Brain microvascular endothelial cell (primary cell): ENCODE data around the gene FAM20C.
A peak's percentile ranks its signal among the peaks of the same experiment; 100 is the strongest.

Source experiments
- DNase-seq: peaks from one replicate; pipeline ENCODE4 v3.0.0-alpha.2; 2020
- H3K27ac ChIP-seq: fragments of 250-450 bp; sonication (Bioruptor Pico); 2 replicates; pipeline ENCODE4 v1.5.1; 2020; ENCODE audit warnings: mild to moderate bottlenecking, moderate library complexity
- H3K27me3 ChIP-seq: fragments of 250-450 bp; sonication (Bioruptor Pico); replicated peaks from 2 replicates; pipeline ENCODE4 v1.5.1; 2020; ENCODE audit warnings: mild to moderate bottlenecking
- H3K36me3 ChIP-seq: fragments of 250-450 bp; sonication (Bioruptor Pico); replicated peaks from 2 replicates; pipeline ENCODE4 v1.5.1; 2020; ENCODE audit warnings: mild to moderate bottlenecking
- H3K4me3 ChIP-seq: 2 replicates; pipeline ENCODE4 v1.5.1; 2011; ENCODE audit warnings: low read depth, mild to moderate bottlenecking, control low read depth, low read length, moderate library complexity
- in situ Hi-C: cut with HindIII; loops from 2 replicates; pipeline ENCODE4 v1.10.0; 2017; ENCODE audit warnings: low sequenced_read_pairs, low pct_ligation_motif_present
- TF ChIP-seq, protein P1 (sequence below): IDR thresholded peaks from 2 replicates; pipeline ENCODE4 v1.5.1; 2011; ENCODE audit warnings: low read depth, mild to moderate bottlenecking, moderate library complexity, low read length, control low read depth, inconsistent platforms; ENCODE audit errors: missing control alignments

FAM20C gene

DNA sequence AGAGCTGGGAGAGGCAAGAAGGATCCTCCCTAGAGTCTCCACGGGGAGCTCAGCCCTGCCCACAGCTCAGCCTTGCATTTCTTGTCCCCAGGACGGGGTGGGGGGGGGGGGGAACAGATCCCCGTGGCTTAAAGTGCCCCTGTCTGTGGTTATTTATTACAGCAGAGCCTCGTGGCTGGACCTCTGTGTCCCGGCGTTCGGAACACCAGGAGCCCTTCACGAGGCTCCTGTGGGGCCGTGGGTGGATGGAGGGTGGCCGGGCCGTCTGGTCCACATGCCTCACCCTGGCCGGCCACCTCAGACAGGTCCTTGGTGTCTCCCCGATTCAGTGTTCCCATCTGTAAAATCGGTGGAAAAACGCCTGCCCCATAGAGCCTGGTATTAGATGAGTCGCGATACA is 37.9 kb downstream of the FAM20C start:
- Histone ChIP-seq H3K27me3 (no peaks in the 10 kb centered on the region), H3K27ac (no peak overlapping the region), H3K4me3 (no peak overlapping the region), H3K36me3 (peaks cover 3% of the 10 kb centered on the region)
- in situ Hi-C loops, result no loop called here
- no peak for DNase-seq
- TF ChIP-seq, protein P1, sequence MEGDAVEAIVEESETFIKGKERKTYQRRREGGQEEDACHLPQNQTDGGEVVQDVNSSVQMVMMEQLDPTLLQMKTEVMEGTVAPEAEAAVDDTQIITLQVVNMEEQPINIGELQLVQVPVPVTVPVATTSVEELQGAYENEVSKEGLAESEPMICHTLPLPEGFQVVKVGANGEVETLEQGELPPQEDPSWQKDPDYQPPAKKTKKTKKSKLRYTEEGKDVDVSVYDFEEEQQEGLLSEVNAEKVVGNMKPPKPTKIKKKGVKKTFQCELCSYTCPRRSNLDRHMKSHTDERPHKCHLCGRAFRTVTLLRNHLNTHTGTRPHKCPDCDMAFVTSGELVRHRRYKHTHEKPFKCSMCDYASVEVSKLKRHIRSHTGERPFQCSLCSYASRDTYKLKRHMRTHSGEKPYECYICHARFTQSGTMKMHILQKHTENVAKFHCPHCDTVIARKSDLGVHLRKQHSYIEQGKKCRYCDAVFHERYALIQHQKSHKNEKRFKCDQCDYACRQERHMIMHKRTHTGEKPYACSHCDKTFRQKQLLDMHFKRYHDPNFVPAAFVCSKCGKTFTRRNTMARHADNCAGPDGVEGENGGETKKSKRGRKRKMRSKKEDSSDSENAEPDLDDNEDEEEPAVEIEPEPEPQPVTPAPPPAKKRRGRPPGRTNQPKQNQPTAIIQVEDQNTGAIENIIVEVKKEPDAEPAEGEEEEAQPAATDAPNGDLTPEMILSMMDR, result no peak

DNA sequence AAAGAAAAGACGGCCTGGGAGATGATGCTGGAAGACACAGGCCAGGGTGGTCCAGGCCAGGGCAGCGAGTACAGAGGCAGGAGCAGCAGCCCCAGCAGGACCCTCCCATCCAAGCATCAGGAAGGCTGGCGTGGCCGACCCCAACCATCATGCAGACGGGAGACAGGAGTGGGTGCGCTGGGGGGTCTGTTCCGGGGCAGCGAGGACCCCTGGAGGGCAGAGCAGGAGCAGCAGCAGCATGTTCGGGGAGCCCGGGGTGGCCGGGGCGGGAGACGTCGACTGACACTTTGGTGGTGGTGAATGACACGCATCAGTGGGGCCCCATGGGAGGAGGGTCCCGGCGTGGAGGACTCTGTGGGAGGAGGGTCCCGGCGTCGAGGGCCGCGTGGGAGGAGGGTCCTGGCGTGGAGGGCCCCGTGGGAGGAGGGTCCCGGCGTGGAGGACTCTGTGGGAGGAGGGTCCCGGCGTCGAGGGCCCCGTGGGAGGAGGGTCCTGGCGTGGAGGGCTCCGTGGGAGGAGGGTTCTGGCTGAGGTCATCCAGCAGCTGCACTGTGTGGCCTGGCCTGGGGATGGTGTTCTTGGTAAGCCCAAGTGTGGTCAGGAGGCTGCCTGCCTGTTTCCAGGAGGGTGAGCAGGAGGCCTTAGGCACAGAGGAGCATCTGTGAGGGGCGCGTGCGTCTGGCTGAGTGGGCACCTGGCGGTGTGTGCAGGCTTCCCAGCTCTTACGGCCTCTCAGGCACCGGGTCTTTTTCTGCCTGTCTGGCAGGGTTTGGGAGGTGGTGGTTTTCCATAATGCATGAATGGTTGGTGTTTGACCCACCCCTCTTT is 38.9 kb downstream of the FAM20C start:
- no peak overlapping the region for H3K27ac ChIP-seq
- in situ Hi-C loops, result no loop called here
- peaks cover 7% of the 10 kb centered on the region for H3K36me3 ChIP-seq
- no peak for DNase-seq
- H3K27me3 ChIP-seq, result no peaks in the 10 kb centered on the region
- H3K4me3 ChIP-seq, result no peak overlapping the region
- TF ChIP-seq, protein P1, result peak; percentile 54

DNA sequence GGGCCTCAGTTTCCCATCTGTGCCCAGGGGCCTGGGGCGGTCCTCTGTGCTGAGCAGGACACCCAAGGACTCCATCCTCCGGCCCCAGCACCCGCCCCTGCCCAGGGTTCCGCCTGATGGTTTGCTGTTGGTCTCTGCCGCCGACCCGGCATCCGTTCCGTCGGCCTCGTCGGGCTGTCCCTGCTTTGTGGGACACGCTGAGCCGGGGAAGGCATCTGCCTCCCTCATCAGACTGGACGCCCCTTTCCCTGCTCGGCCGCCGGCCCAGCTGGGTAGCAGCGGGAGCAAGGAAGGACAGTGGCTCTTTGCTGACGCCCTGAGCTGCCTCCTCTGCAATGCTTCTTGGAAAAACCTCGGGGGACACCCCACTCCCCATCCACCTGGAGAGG is 39.5 kb downstream of the FAM20C start:
- Histone ChIP-seq H3K27ac (no peak overlapping the region), H3K36me3 (peaks cover 7% of the 10 kb centered on the region), H3K4me3 (no peak overlapping the region), H3K27me3 (no peaks in the 10 kb centered on the region)
- TF ChIP-seq, protein P1, result no peak
- no peak for DNase-seq
- in situ Hi-C loops, result no loop called here

DNA sequence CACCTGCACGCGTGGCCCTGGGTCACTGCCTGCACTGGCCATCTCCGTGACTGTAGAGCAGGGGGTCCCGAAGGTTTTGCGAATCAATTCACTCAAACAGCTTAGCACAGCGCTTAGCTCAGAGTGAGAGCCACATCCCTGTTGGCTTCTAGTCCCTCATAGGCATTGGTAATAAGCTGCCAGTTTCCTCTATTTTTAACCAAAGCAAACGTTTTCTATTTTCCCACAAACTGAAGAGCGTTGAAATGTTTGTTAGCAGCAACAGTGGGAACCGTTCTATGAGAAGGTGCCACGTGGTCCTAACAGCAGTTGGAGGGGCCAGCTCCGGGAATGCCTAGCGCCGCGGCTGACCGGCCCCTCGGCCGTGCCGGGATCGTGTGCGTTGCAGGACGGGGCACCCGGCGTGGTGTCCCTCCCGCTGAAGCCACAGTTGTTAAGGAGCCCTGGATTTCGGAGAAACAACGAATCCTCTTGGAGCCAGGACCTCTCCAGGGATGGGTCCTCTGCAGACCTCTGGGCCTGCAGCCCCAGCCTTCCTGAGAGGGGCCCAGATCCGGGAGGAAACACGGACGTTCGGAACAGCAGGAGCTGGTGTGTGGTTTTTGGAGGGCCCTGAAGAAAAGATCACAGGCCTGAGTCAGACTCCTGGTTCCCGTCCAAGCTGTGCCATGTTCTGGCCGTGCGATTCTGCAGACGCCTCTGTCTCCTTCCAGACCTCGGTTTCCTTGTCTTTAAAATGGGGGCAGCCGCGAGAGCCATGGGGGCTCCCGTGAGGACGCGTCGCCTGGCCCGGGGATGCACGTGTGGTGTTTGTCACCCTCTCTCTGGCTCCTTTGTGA is 40.3 kb downstream of the FAM20C start:
- H3K4me3 ChIP-seq, result no peak overlapping the region
- H3K27me3 ChIP-seq, result no peaks in the 10 kb centered on the region
- DNase-seq, result peak; percentile 67
- H3K27ac ChIP-seq, result peak overlapping the region; percentile 45
- TF ChIP-seq, protein P1, result no peak
- in situ Hi-C loops, result no loop called here
- H3K36me3 ChIP-seq, result peaks cover 7% of the 10 kb centered on the region

- DNase-seq, result no peak
- Histone ChIP-seq H3K36me3 (peaks cover 4% of the 10 kb centered on the region), H3K27me3 (no peaks in the 10 kb centered on the region), H3K4me3 (no peak overlapping the region), H3K27ac (peak overlapping the region; percentile 45)
- in situ Hi-C loops, result no loop called here
- TF ChIP-seq, protein P1, result no peak
These were observed 41.1 kb downstream of the FAM20C start for GRCh38 chr7:233249-234035.
